Hepatocyte (in vitro differentiated cells): ENCODE measurements around the gene SLC5A6. TPM values are rescaled to one million over a fixed set of nuclear protein-coding genes. Genes with fewer than 3 reads are reported as not detected.

Experiments used
- DNase-seq: peaks from one replicate; pipeline ENCODE4 v3.0.0-alpha.2; 2016; ENCODE audit warnings: low spot score
- H2AFZ ChIP-seq: fragments of 200-600 bp; sonication (generic); 2 replicates; pipeline ENCODE4 v1.6.0; 2016; ENCODE audit warnings: antibody characterized with exemption, mild to moderate bottlenecking
- H3K27ac ChIP-seq: fragments of 200-600 bp; sonication (generic); 2 replicates; pipeline ENCODE4 v1.5.1; 2016; ENCODE audit warnings: mild to moderate bottlenecking
- H3K27me3 ChIP-seq: fragments of 200-600 bp; sonication (generic); 2 replicates; pipeline ENCODE4 v1.6.1; 2016
- H3K36me3 ChIP-seq: fragments of 200-600 bp; sonication (generic); replicated peaks from 2 replicates; pipeline ENCODE4 v1.5.1; 2016; ENCODE audit warnings: low read depth; ENCODE audit not compliant: insufficient read depth
- H3K4me1 ChIP-seq: fragments of 200-600 bp; sonication (generic); 2 replicates; pipeline ENCODE4 v1.5.1; 2016; ENCODE audit warnings: mild to moderate bottlenecking, moderate library complexity; ENCODE audit not compliant: insufficient read depth
- H3K4me2 ChIP-seq: fragments of 200-600 bp; sonication (generic); 2 replicates; pipeline ENCODE4 v1.6.0; 2016
- H3K4me3 ChIP-seq: fragments of 200-600 bp; sonication (generic); 2 replicates; pipeline ENCODE4 v1.5.1; 2016; ENCODE audit warnings: mild to moderate bottlenecking
- H3K79me2 ChIP-seq: fragments of 200-600 bp; sonication (generic); 2 replicates; pipeline ENCODE4 v1.6.0; 2017; ENCODE audit warnings: mild to moderate bottlenecking
- H3K9me2 ChIP-seq: fragments of 200-600 bp; sonication (generic); replicated peaks from 2 replicates; pipeline ENCODE4 v1.6.0; 2017; ENCODE audit warnings: mild to moderate bottlenecking; ENCODE audit not compliant: insufficient read depth
- H3K9me3 ChIP-seq: fragments of 200-600 bp; sonication (generic); 2 replicates; pipeline ENCODE4 v1.5.1; 2016; ENCODE audit warnings: low read depth, mild to moderate bottlenecking
- H4K20me1 ChIP-seq: fragments of 200-600 bp; sonication (generic); 2 replicates; pipeline ENCODE4 v1.6.0; 2016; ENCODE audit warnings: mild to moderate bottlenecking; ENCODE audit not compliant: insufficient read depth, poor library complexity, severe bottlenecking
- EZH2 ChIP-seq: fragments of 200-600 bp; sonication (generic); IDR thresholded peaks from 2 replicates; pipeline ENCODE4 v1.6.1; 2016; ENCODE audit warnings: antibody characterized with exemption, mild to moderate bottlenecking, borderline replicate concordance
- EZH2phosphoT487 ChIP-seq: fragments of 200-600 bp; sonication (generic); IDR thresholded peaks from one replicate; pipeline ENCODE4 v1.6.1; 2018; ENCODE audit warnings: antibody characterized with exemption, mild to moderate bottlenecking, low read depth, moderate library complexity; ENCODE audit not compliant: unreplicated experiment, severe bottlenecking
- WGBS: methylation state at CpG from one replicate; pipeline ENCODE4 v1.1.6; 2016; ENCODE audit warnings: low lambda C conversion rate; ENCODE audit errors: missing lambda C conversion rate; 5-methylcytosine and 5-hydroxymethylcytosine counted together
- polyA plus RNA-seq: library from polyadenylated mRNA; unstranded; fragments of >200 nt; fragmentation: Nextera tagmentation; extraction: Ambion mirVana; gene quantifications from 2 replicates; pipeline ENCODE4 v1.2.1, GENCODE V29; 2016
- total RNA-seq: library from RNA; depleted of rRNA; stranded (reverse); fragments of >200 nt; gene quantifications from 2 replicates; pipeline ENCODE4 v1.2.3, GENCODE V29; 2014
- TF ChIP-seq, protein P1 (sequence below): fragments of 200-600 bp; sonication (generic); IDR thresholded peaks from 2 replicates; pipeline ENCODE4 v1.5.1; 2016; ENCODE audit warnings: antibody characterized with exemption, mild to moderate bottlenecking; ENCODE audit not compliant: poor library complexity

SLC5A6 gene
- total and polyA plus RNA-seq, 2 experiments from 2014 or later, result 58.9 to 72.3 TPM

DNA sequence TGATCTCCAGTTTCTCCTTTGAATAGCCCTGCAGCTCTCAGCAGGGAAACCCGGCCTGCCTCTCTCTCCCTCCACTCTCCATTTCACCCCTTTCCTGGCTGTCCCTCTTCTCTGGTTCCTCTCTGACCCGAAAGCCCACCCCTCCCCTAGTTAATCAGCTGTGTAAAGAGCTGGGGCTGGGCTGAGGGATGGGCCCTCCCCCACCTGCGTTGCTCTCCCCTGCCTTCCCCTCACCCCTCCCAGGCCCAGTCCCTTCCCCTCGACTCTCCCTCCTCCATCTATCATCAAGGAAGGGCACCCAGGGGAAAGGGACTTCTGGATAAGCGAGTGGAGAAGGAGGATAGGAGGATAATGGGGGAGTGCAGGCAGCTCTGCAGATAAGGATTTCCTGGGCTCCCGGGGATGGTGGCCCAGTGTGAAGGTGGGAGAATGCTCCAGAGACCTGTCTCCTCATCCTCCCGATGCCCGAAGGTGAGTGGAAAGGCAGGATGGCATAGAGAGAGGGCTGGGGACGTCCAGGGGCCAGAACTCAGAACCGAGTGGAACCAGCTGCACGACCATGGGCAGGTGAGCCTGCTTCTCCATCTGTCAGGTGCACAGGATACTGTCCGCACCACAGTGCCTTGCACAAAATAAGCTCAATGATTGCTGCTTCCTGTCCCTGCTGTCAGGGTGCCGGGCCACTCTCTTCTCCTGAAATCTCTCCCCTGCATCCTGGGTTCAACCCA is 38.7 kb upstream of the SLC5A6 start:
- H3K4me3 ChIP-seq, result no peak overlapping the region
- H2AFZ ChIP-seq, result no peak overlapping the region
- H3K9me2 ChIP-seq, result no peaks in the 10 kb centered on the region
- 67% methylated on average over 12 of the region's 13 CpGs for WGBS
- H3K9me3 ChIP-seq, result no peaks in the 10 kb centered on the region
- H3K79me2 ChIP-seq, result no peaks in the 10 kb centered on the region
- DNase-seq, result no peak
- H3K27me3 ChIP-seq, result peaks cover 28% of the 10 kb centered on the region
- H3K4me2 ChIP-seq, result no peak overlapping the region
- H4K20me1 ChIP-seq, result no peaks in the 10 kb centered on the region
- no peaks in the 10 kb centered on the region for H3K36me3 ChIP-seq
- no peaks in the 10 kb centered on the region for H3K4me1 ChIP-seq
- TF ChIP-seq, protein P1, sequence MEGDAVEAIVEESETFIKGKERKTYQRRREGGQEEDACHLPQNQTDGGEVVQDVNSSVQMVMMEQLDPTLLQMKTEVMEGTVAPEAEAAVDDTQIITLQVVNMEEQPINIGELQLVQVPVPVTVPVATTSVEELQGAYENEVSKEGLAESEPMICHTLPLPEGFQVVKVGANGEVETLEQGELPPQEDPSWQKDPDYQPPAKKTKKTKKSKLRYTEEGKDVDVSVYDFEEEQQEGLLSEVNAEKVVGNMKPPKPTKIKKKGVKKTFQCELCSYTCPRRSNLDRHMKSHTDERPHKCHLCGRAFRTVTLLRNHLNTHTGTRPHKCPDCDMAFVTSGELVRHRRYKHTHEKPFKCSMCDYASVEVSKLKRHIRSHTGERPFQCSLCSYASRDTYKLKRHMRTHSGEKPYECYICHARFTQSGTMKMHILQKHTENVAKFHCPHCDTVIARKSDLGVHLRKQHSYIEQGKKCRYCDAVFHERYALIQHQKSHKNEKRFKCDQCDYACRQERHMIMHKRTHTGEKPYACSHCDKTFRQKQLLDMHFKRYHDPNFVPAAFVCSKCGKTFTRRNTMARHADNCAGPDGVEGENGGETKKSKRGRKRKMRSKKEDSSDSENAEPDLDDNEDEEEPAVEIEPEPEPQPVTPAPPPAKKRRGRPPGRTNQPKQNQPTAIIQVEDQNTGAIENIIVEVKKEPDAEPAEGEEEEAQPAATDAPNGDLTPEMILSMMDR, result no peak
- TF ChIP-seq EZH2, result no peak
- no peak for TF ChIP-seq EZH2phosphoT487
- no peak overlapping the region for H3K27ac ChIP-seq

DNA sequence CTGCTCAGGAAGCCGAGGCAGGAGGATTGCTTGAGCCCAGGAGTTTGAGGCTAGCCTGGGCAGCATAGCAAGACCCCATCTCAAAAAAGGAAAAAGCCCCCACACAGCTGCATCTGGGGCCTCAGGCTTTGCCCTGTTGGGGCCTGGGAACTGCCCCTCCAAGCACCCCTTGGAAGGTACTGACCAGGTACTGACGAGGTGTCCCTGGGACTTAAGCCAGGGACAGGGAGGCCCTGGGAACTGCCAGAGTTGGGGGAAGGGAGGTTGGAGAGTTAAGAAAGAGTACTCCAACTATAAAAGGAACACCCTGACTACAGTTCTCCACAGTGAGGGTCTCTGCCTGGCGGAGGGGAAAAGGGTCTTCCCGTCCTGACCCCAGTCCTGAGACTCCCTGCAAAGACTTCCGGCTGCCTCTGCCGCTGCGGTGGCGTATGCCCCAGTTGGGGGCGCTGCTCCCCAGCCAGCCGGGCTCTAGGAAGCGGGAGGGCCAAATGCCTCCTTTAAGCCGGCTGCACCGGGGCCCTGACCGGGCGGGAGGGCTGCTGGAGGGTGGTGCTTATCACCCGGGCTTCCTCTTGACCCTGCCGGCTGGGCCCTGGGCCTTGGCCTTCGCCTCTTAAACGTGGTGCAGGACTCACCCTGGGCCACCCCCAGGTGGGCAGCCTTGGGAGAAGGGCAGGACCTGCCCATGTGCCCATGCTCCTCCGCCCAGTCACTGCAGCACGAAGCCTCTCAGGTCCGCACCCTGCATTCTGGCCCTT is 38.0 kb upstream of the SLC5A6 start:
- Histone ChIP-seq H4K20me1 (no peaks in the 10 kb centered on the region), H3K9me2 (no peaks in the 10 kb centered on the region), H3K36me3 (no peaks in the 10 kb centered on the region), H3K4me2 (no peak overlapping the region), H3K4me3 (no peak overlapping the region), H3K4me1 (no peaks in the 10 kb centered on the region), H2AFZ (no peak overlapping the region), H3K9me3 (no peaks in the 10 kb centered on the region), H3K27ac (no peak overlapping the region), H3K27me3 (peaks cover 20% of the 10 kb centered on the region), H3K79me2 (no peaks in the 10 kb centered on the region)
- WGBS, result 22% methylated on average over 20 of the region's 22 CpGs
- TF ChIP-seq EZH2, result no peak
- TF ChIP-seq, protein P1, result peak; percentile 61
- TF ChIP-seq EZH2phosphoT487, result no peak
- peak; percentile 69 for DNase-seq

DNA sequence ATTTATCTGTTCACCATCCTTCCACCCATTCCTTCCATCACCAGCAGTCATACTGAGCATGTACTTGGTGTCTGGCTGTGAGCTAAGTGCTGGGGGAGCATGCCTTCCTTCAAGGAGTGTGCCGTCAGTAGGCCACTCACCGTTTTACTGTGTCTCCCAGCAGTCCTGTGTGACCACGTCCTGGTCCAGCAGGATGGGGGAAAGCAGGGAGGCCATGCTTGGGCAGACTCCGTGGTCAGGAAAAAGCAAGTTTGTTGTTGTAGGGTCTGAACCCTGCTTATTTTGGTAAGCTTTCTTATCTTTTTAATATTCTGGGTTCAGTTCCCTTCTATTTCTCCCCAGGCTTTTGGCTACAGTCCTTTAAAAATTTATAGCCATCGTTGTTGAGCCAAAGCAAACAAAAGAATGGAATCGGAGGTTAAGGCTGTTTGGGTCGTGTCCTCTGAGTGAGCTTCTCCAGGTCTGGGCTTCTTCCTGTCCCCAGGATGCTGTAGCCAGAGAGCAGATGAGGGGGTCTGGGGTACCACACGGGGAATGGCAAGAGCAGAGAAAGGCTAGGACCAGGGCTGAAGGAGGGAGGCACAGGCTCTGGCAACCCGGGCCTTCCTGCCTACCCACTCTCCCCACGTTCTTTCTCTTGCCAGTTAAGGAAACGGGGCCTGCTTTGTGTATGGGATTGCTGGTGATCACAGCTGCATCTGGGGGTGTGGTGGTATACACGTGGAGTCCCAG is 37.3 kb upstream of the SLC5A6 start:
- H4K20me1 ChIP-seq, result no peaks in the 10 kb centered on the region
- WGBS, result 70% methylated on average over 12 of the region's 12 CpGs
- no peaks in the 10 kb centered on the region for H3K36me3 ChIP-seq
- H3K79me2 ChIP-seq, result no peaks in the 10 kb centered on the region
- TF ChIP-seq EZH2 (no peak), EZH2phosphoT487 (no peak)
- TF ChIP-seq, protein P1, result no peak
- no peak overlapping the region for H2AFZ ChIP-seq
- no peak overlapping the region for H3K27ac ChIP-seq
- H3K4me1 ChIP-seq, result no peaks in the 10 kb centered on the region
- H3K4me3 ChIP-seq, result no peak overlapping the region
- peaks cover 18% of the 10 kb centered on the region for H3K27me3 ChIP-seq
- no peak for DNase-seq
- no peak overlapping the region for H3K4me2 ChIP-seq
- H3K9me2 ChIP-seq, result no peaks in the 10 kb centered on the region
- no peaks in the 10 kb centered on the region for H3K9me3 ChIP-seq
